GM12801 (cell line): ENCODE measurements around the gene TRIM26.

ENCODE experiments used
- TF ChIP-seq, protein P1 (sequence below): IDR thresholded peaks from one replicate; pipeline ENCODE4 v1.5.1; 2011; ENCODE audit warnings: control low read depth; ENCODE audit not compliant: insufficient read length; ENCODE audit errors: extremely low read depth

TRIM26 gene

DNA sequence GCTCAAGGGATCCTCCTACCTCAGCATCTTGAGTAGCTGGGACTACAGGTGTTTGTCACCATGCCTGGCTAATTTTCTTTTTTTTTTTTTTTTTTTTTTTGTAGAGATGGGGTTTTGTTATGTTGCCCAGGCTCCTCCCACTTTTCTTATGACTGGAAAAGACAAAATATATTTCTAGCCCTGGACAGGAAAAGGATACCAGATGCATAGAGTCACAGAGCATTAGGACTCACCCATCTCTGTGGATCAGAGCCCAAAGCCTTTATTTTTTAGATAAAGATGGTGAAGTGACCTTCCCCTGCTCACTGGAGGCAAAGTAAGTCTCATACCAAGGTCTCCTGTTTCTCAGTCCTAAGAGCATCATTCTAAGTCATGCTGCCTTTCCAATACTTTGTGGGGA is 55.6 kb downstream of the TRIM26 start:
- TF ChIP-seq, protein P1, sequence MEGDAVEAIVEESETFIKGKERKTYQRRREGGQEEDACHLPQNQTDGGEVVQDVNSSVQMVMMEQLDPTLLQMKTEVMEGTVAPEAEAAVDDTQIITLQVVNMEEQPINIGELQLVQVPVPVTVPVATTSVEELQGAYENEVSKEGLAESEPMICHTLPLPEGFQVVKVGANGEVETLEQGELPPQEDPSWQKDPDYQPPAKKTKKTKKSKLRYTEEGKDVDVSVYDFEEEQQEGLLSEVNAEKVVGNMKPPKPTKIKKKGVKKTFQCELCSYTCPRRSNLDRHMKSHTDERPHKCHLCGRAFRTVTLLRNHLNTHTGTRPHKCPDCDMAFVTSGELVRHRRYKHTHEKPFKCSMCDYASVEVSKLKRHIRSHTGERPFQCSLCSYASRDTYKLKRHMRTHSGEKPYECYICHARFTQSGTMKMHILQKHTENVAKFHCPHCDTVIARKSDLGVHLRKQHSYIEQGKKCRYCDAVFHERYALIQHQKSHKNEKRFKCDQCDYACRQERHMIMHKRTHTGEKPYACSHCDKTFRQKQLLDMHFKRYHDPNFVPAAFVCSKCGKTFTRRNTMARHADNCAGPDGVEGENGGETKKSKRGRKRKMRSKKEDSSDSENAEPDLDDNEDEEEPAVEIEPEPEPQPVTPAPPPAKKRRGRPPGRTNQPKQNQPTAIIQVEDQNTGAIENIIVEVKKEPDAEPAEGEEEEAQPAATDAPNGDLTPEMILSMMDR: no peak

DNA sequence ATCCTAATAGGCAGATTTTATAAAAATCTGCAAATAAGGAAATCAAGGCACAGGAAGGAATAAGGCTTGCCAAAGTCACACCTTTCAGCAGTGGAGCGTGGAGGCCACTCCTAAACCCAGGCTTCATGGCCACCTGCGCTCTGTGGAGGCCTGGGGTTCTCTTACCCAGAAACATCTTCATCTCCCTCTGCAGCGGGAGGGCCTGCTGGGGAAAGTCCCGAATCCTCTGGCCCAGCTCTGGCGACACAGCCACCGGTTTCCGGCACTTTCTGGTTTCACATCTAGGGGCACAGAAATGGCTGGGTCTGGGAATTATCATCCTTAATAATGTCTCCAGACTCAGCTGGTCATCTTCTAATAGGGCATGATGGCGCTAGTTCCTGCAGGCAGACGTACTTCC is 56.4 kb downstream of the TRIM26 start:
- TF ChIP-seq, protein P1: no peak

DNA sequence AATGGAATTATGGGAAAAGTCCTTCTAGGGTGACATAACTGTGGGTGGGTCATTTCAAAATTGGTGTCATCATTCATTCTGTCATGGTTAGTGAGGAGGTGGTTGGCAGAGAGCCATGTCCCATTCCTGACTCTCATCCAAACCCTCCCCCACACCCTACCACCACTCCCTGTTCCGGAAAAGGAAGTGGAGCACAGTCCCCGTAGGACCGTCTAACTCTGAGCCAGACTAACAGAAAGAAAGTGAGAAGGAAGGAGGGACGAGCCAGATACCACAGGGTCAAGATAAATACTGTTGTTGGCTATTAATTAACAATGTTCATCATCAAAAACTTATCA is 57.0 kb downstream of the TRIM26 start:
- TF ChIP-seq, protein P1: no peak

DNA sequence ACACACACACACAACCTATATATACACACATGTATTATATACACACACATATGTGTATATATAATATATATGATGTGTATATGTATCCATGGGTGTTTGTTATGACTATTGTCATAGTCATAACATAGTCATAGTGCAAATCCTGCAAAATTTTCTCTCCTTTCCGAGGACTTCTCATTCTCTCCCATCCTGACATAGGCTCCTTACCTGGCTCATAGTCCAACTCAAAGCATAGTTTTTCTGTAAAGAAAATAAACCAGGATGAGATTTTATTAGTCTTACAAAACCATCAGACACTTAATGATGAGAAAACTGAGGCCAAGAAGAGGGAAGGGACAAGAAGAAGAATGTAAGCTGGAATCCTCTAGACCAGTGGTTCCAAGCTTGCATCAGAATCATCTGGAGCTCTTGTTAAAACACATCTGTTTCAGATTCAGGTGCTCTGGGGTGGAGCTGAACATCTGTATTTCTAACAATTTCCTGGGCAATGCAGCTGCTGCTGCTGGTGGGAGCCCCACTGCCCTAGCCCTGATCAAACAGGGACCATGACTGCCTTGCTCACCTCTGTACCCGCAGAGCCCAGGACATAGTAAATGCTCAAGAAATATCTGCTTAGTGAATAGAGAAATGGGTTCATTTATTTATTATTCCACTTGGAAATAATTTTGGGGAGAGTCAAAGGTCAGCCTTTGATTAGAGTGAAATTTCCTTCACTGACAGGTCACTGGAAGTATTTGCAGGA is 57.5 kb downstream of the TRIM26 start:
- TF ChIP-seq, protein P1: no peak

DNA sequence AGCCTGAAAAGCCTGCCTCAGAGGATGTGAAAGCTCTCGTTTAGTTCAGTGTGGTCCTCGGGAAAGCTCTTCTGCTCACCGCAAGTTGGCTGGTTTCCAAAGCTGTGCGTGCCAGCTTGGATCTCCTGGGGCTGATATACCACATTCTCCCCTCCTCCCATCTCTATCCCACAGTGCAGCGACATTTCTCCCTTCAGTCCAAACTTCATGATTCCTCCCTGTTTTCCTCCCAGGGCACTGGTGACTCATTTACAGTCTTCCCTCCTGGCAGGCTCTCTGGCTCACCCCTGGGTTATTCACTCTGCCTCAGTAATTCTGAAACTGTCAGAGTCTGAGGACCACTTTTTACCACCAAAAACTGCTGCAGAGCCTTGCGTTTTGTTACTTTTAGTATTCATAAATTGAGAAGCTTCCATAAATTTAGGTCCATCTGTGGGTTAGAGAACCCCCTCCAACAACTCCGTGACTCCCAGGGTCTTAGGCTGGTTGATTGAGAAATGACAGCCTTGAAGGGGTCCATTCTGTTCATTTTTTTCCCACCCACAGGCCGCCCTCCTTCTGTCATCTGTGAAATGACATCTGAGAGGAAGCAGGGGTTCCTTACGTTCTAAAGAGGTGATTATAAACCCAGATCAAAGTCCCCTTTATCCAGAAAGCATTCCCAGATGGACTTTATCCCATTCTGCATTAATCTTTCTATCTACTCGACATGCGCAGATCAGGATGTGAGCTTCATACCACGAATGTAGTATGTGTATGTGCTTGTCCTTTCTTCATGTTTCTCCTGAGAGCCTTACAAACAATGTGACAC is 58.3 kb downstream of the TRIM26 start:
- TF ChIP-seq, protein P1: no peak

DNA sequence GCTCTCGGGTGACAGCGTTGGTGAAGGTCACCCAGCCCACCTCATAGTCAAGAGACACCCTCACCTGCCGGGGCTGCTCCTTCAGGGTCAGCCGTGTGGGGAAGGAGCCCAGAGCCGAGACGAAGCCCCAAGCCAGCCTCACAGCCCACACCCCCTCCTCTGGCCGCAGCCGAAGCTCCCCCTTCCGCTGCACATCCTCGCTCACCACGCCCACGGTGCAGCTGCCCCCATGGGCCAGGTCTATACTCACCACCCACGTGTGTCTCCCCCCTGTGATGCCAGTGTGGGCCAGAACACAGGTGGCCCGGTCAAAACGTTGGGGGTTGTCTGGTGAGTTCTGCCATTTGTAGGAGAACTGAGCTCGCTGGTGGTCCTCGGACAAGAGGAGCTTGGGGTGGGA is 59.1 kb downstream of the TRIM26 start:
- TF ChIP-seq, protein P1: no peak

DNA sequence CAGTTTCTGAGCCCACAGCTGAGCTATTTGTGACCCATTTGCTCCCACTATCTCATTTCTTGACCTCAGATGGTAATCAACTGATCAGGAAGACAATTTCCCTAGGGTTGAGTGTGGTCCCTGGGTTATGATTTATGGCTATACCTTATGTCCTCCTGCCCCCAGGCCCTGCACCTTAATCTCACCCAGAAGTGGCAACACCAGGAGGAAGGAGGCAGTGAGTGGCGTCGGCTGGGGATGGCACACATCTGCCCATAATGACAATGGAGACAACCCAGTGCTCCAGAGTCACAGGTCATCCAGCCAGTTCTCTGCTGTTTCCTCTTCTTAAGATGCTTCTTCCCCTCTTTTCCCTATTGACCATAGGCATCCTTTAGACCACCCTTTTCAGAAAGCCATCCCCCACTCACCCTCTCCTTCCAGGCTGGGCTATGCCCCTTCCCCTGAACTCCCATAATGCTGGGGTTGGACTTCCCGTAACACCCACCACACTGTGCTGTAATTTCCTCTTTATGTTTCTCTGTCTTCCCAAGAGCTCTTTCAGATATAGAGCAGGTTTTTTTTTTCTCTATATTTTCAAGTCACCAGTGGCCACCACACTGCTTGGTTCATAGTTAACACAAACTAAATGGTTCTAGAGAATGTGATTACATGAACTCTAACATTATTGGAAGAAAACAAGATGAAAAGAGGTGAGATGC is 60.1 kb downstream of the TRIM26 start:
- TF ChIP-seq, protein P1: no peak
